ENCODE results near the gene LTBP1. TPM values are rescaled to one million over a fixed set of nuclear protein-coding genes. Genes with fewer than 3 reads are reported as not detected.

LTBP1 gene
- total and polyA plus RNA-seq, 2 experiments from 2014 or later: 35.6 to 68.9 TPM

GRCh38 chr2:32905270-32905669 lies 41.5 kb upstream of the LTBP1 start:
- Histone ChIP-seq H3K9me2 (replicated peaks; ENCODE audit: insufficient read depth) (no peaks in the 10 kb centered on the region), H3K4me3 (no peak overlapping the region), H3K27me3 (no peaks in the 10 kb centered on the region), H4K20me1 (ENCODE audit: insufficient read depth, poor library complexity, severe bottlenecking) (no peaks in the 10 kb centered on the region), H3K4me2 (no peak overlapping the region), H3K36me3 (replicated peaks; ENCODE audit: insufficient read depth, low read depth) (peaks cover 2% of the 10 kb centered on the region), H3K27ac (no peak overlapping the region), H3K9me3 (ENCODE audit: low read depth) (no peaks in the 10 kb centered on the region), H3K79me2 (no peaks in the 10 kb centered on the region), H2AFZ (no peak overlapping the region), H3K4me1 (ENCODE audit: insufficient read depth) (no peaks in the 10 kb centered on the region)
- no peak for DNase-seq (ENCODE audit: low spot score)
- WGBS (ENCODE audit: low lambda C conversion rate, missing lambda C conversion rate): 67% methylated on average over 3 of the region's 3 CpGs
- TF ChIP-seq CTCF (IDR thresholded peaks at IDR 0.05; ENCODE audit: poor library complexity) (no peak), EZH2 (IDR thresholded peaks at IDR 0.05; ENCODE audit: borderline replicate concordance) (no peak), EZH2phosphoT487 (IDR thresholded peaks at IDR 0.05; ENCODE audit: low read depth, severe bottlenecking, unreplicated experiment) (no peak)

GRCh38 chr2:32910883-32911598 lies 35.7 kb upstream of the LTBP1 start:
- Histone ChIP-seq H4K20me1 (ENCODE audit: insufficient read depth, poor library complexity, severe bottlenecking) (no peaks in the 10 kb centered on the region), H3K27me3 (no peaks in the 10 kb centered on the region), H3K36me3 (replicated peaks; ENCODE audit: insufficient read depth, low read depth) (no peaks in the 10 kb centered on the region), H3K4me2 (no peak overlapping the region), H3K9me2 (replicated peaks; ENCODE audit: insufficient read depth) (no peaks in the 10 kb centered on the region), H2AFZ (no peak overlapping the region), H3K79me2 (no peaks in the 10 kb centered on the region), H3K4me1 (ENCODE audit: insufficient read depth) (no peaks in the 10 kb centered on the region), H3K27ac (no peak overlapping the region), H3K9me3 (ENCODE audit: low read depth) (no peaks in the 10 kb centered on the region), H3K4me3 (no peak overlapping the region)
- no peak for DNase-seq (ENCODE audit: low spot score)
- 93% methylated on average over 8 of the region's 8 CpGs for WGBS (ENCODE audit: low lambda C conversion rate, missing lambda C conversion rate)
- TF ChIP-seq CTCF (IDR thresholded peaks at IDR 0.05; ENCODE audit: poor library complexity): no peak
- TF ChIP-seq EZH2 (IDR thresholded peaks at IDR 0.05; ENCODE audit: borderline replicate concordance): no peak
- TF ChIP-seq EZH2phosphoT487 (IDR thresholded peaks at IDR 0.05; ENCODE audit: low read depth, severe bottlenecking, unreplicated experiment): no peak

- TF ChIP-seq EZH2phosphoT487 (IDR thresholded peaks at IDR 0.05; ENCODE audit: low read depth, severe bottlenecking, unreplicated experiment) (no peak), CTCF (IDR thresholded peaks at IDR 0.05; ENCODE audit: poor library complexity) (no peak), EZH2 (IDR thresholded peaks at IDR 0.05; ENCODE audit: borderline replicate concordance) (no peak)
- no peak overlapping the region for H3K27ac ChIP-seq
These were observed 31.1 kb upstream of the LTBP1 start for GRCh38 chr2:32915694-32916093.

More at GRCh38 chr2:32915694-32916093, 31.1 kb upstream of the LTBP1 start:
- H3K4me3 ChIP-seq: no peak overlapping the region
- H3K36me3 ChIP-seq (replicated peaks; ENCODE audit: insufficient read depth, low read depth): no peaks in the 10 kb centered on the region
- no peak for DNase-seq (ENCODE audit: low spot score)
- no peaks in the 10 kb centered on the region for H3K4me1 ChIP-seq (ENCODE audit: insufficient read depth)
- no peaks in the 10 kb centered on the region for H4K20me1 ChIP-seq (ENCODE audit: insufficient read depth, poor library complexity, severe bottlenecking)
- no peaks in the 10 kb centered on the region for H3K9me2 ChIP-seq (replicated peaks; ENCODE audit: insufficient read depth)
- H2AFZ ChIP-seq: no peak overlapping the region
- no peak overlapping the region for H3K4me2 ChIP-seq
- no peaks in the 10 kb centered on the region for H3K9me3 ChIP-seq (ENCODE audit: low read depth)
- H3K79me2 ChIP-seq: no peaks in the 10 kb centered on the region
- H3K27me3 ChIP-seq: no peaks in the 10 kb centered on the region
- WGBS (ENCODE audit: low lambda C conversion rate, missing lambda C conversion rate): 93% methylated on average over 1 of the region's 1 CpG

All from hepatocyte (in vitro differentiated cells).